Measurements from ENCODE around the gene ARHGAP40. TPM values are rescaled to one million over a fixed set of nuclear protein-coding genes. Genes with fewer than 3 reads are reported as not detected.

ARHGAP40 gene
- total RNA-seq, 4 donors from 2014 or later, result 0.21 to 1.2 TPM; not detected in 2

Other genes with a start within 250 kb of the ARHGAP40 start
- gene SNHG17, start 166.5 kb upstream of the ARHGAP40 start, total RNA-seq, result 10 to 100 TPM in 1 of 4 donors, 1 to 10 TPM in 2, under 1 TPM in 1; 0.59 to 58.9 (median 9.3) TPM
- 10 to 100 TPM; 27.4 to 57.0 (median 39.9) TPM for gene RALGAPB, start 129.0 kb upstream of the ARHGAP40 start, total RNA-seq
- not detected for gene ADIG, start 20.6 kb upstream of the ARHGAP40 start, total RNA-seq
- gene SLC32A1, start 122.7 kb downstream of the ARHGAP40 start, total RNA-seq, result not detected
- 10 to 100 TPM in 3 of 4 donors, 1 to 10 TPM in 1; 3.8 to 12.4 (median 11.7) TPM for gene ACTR5, start 146.7 kb downstream of the ARHGAP40 start, total RNA-seq
- 10 to 100 TPM in 3 of 4 donors, 1 to 10 TPM in 1; 7.6 to 15.8 (median 12.5) TPM for gene PPP1R16B, start 203.9 kb downstream of the ARHGAP40 start, total RNA-seq

Data from uterus (tissue), 4 donors.